Tibial nerve (tissue), 4 donors: ENCODE data around the gene ARHGAP44.
A peak's percentile ranks its signal among the peaks of the same experiment; 100 is the strongest.

Source experiments
- CTCF ChIP-seq, 5 experiments: fragments of 200-600 bp in 3 of 5; fragments of 450-650 bp in 2 of 5; sonication (generic) in 3 of 5; IDR thresholded peaks; one replicate each; pipeline ENCODE4 v1.5.1; 2016 to 2019; ENCODE audit warnings: antibody characterized with exemption in 5 of 5, mild to moderate bottlenecking in 3 of 5, moderate library complexity in 2 of 5
- EP300 ChIP-seq, 2 donors: sonication (generic); formaldehyde crosslinking; IDR thresholded peaks; one replicate each; pipeline ENCODE4 v1.6.1; 2017; ENCODE audit warnings: antibody characterized with exemption in 2 of 2, mild to moderate bottlenecking in 1 of 2
- POLR2A ChIP-seq, 2 donors: fragments of 450-650 bp; IDR thresholded peaks; one replicate each; pipeline ENCODE4 v1.6.1; 2017; ENCODE audit warnings: antibody characterized with exemption in 2 of 2, mild to moderate bottlenecking in 2 of 2, moderate library complexity in 2 of 2

- TF ChIP-seq CTCF (IDR thresholded peaks at IDR 0.05) (peak in 3 of 5 experiments; percentile 6 to 12 (median 10)), POLR2A (IDR thresholded peaks at IDR 0.05) (no peak), EP300 (IDR thresholded peaks at IDR 0.05) (no peak)
These were observed 214.2 kb downstream of the ARHGAP44 start for GRCh38 chr17:13003454-13003851.
